ENCODE results near the gene DISP1.

DISP1 gene

GRCh38 chr1:222786121-222786520 lies 28.7 kb upstream of the DISP1 start:
- TF ChIP-seq, protein P1, sequence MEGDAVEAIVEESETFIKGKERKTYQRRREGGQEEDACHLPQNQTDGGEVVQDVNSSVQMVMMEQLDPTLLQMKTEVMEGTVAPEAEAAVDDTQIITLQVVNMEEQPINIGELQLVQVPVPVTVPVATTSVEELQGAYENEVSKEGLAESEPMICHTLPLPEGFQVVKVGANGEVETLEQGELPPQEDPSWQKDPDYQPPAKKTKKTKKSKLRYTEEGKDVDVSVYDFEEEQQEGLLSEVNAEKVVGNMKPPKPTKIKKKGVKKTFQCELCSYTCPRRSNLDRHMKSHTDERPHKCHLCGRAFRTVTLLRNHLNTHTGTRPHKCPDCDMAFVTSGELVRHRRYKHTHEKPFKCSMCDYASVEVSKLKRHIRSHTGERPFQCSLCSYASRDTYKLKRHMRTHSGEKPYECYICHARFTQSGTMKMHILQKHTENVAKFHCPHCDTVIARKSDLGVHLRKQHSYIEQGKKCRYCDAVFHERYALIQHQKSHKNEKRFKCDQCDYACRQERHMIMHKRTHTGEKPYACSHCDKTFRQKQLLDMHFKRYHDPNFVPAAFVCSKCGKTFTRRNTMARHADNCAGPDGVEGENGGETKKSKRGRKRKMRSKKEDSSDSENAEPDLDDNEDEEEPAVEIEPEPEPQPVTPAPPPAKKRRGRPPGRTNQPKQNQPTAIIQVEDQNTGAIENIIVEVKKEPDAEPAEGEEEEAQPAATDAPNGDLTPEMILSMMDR (IDR thresholded peaks at IDR 0.05; ENCODE audit: control insufficient read depth, extremely low read depth, insufficient read depth): no peak
- no peak for DNase-seq (ENCODE audit: low read depth)
- no peak overlapping the region for H3K4me3 ChIP-seq (ENCODE audit: low read depth, low read length)

- no peak overlapping the region for H3K4me3 ChIP-seq (ENCODE audit: low read depth, low read length)
- TF ChIP-seq, protein P1 (IDR thresholded peaks at IDR 0.05; ENCODE audit: control insufficient read depth, extremely low read depth, insufficient read depth): no peak
- DNase-seq (ENCODE audit: low read depth): no peak
These were observed 27.1 kb upstream of the DISP1 start for GRCh38 chr1:222787729-222788128.

GRCh38 chr1:222788402-222789156 lies 26.3 kb upstream of the DISP1 start:
- H3K4me3 ChIP-seq (ENCODE audit: low read depth, low read length): no peak overlapping the region
- TF ChIP-seq, protein P1 (IDR thresholded peaks at IDR 0.05; ENCODE audit: control insufficient read depth, extremely low read depth, insufficient read depth): no peak
- DNase-seq (ENCODE audit: low read depth): no peak

- TF ChIP-seq, protein P1 (IDR thresholded peaks at IDR 0.05; ENCODE audit: control insufficient read depth, extremely low read depth, insufficient read depth): no peak
- DNase-seq (ENCODE audit: low read depth): no peak
- no peak overlapping the region for H3K4me3 ChIP-seq (ENCODE audit: low read depth, low read length)
These were observed 24.7 kb upstream of the DISP1 start for GRCh38 chr1:222790115-222790514.

- no peak for DNase-seq (ENCODE audit: low read depth)
- TF ChIP-seq, protein P1 (IDR thresholded peaks at IDR 0.05; ENCODE audit: control insufficient read depth, extremely low read depth, insufficient read depth): no peak
- H3K4me3 ChIP-seq (ENCODE audit: low read depth, low read length): no peak overlapping the region
These were observed 24.3 kb upstream of the DISP1 start for GRCh38 chr1:222790520-222790919.

- H3K4me3 ChIP-seq (ENCODE audit: low read depth, low read length): no peak overlapping the region
- no peak for DNase-seq (ENCODE audit: low read depth)
- TF ChIP-seq, protein P1 (IDR thresholded peaks at IDR 0.05; ENCODE audit: control insufficient read depth, extremely low read depth, insufficient read depth): no peak
These were observed 23.7 kb upstream of the DISP1 start for GRCh38 chr1:222791006-222791710.
